Measurements from ENCODE around the gene SPINK5.

- TF ChIP-seq POLR2A (IDR thresholded peaks at IDR 0.05) (no peak), CTCF (IDR thresholded peaks at IDR 0.05) (no peak)
These were observed 40.4 kb downstream of the SPINK5 start for GRCh38 chr5:148104226-148104625.
